ENCODE results near the gene MBOAT7. TPM values are rescaled to one million over a fixed set of nuclear protein-coding genes. Genes with fewer than 3 reads are reported as not detected.

The MBOAT7 gene
- total RNA-seq, 1 experiment from 2014 or later: 109 TPM

DNA sequence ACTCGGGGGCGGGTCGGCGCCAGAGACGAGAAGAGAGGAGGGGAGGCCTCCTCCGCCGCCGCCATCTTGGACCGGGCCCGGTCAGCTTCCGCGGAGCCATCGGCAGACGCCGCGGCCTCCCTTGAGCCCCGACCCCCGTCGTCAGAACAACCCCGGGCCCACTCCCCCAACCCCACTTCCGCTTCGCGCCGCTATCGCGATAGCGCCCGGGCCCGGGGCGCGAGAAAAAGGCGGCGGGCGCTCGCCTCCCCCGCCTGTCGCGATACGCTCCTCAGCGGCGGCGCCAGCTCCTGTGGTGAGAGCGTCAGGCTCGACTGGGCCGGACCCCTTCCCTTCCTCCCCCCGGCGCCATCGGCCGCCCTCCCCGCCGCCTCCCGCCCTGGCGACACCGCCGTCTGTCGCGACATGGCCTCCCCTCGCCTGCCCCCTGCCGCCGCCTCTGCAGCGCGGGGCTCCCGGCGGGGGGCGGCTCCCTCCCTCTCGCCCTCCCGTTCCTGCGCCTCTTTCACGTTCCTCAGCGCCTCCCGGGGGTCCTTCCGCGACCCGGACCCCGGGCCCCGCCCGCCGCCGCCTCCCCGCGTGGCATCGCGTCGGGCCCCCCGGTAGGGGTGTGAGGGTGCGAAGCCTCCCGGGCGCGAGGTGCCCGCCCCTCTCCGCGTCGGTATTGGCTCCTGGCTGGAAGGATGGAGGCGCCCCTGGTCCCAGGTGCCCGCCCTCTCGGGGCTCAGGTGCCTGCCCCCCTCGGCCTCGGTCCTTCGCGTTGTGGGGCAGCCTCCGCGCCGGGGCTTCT, 51.5 kb downstream of the MBOAT7 start, which contains the start of gene CNOT3:
CNOT3 (plus strand) TSS at position 64 of the 790 bp plus-strand sequence. CDS start 5,217 bp downstream, outside the sequence.
- H3K36me3 Mint-ChIP-seq: peaks cover 11% of the 10 kb centered on the region
- no peak for DNase-seq (ENCODE audit: low spot score)
- CTCF ChIA-PET: interaction anchor here (1.0 to 2.7 kb wide), 20 partner anchors 14 to 617 kb away, joined by 3 to 19 read pairs (median 6); partner anchors contain the start of genes MBOAT7, MYADM, PRPF31 and TFPT

DNA sequence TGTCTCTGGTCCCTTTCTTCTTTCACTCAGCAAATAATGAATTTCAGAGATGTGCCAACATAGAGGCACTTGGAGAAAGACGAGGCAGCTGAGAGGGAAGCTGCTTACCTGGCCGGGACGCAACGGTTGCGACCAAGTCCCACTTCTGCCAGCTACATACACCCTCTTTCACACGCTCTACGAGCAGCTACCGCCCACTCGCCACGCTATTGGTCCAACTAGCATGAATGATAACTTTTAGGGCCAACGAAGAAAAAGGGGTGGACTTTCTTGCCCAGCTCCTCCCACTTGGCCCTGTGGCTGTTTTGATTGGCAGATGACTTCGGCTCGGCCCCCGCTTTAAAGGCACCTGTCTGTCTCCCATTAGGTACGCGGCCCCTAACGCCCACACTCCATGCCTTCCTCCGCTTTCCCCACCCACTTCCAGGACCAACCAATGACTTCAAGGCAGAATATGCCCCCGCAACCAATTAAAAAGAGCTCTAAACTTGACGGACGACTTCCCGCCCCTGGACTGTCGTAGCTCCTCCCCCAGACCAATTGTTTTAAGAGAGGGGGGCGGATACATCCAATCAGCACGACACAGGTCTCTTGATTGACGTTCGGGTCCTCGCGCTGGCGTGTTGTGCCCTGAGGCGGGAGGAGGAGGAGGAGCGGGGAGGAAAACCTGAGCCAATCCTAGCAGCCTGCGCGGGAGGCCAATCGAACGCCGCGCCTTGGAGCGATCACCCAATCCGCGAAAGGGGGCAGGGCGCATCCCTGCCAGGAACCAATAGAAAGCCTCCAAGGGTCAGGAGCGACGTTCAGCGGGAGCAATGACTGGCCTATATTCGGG, 52.3 kb downstream of the MBOAT7 start:
- ChIA-PET POLR2A (interaction anchor here (0.6 to 2.8 kb wide), 13 partner anchors 13 to 270 kb away, joined by 3 to 23 read pairs (median 3); partner anchors contain the start of genes LENG1, MBOAT7, MYADM and PRPF31), CTCF (interaction anchor here (0.8 to 2.7 kb wide), 25 partner anchors 13 to 616 kb away, joined by 3 to 19 read pairs (median 5); partner anchors contain the start of genes LENG1, MBOAT7, MYADM and PRKCG)
- H3K27me3 Mint-ChIP-seq (ENCODE audit: low read depth): no peaks in the 10 kb centered on the region
- H3K4me3 Mint-ChIP-seq: peak overlapping the region; percentile 92
- peak overlapping the region; percentile 98 for H3K27ac Mint-ChIP-seq
- H3K4me1 Mint-ChIP-seq: peaks cover 35% of the 10 kb centered on the region
- peak; percentile 89 for ATAC-seq
- H3K36me3 Mint-ChIP-seq: peaks cover 6% of the 10 kb centered on the region; the same call in 1 of the 2 replicates
- no peaks in the 10 kb centered on the region for H3K9me3 Mint-ChIP-seq
- peak; percentile 100 for DNase-seq (ENCODE audit: low spot score)
- TF ChIP-seq HMGA2 (CRISPR knock-in tag; IDR thresholded peaks at IDR 0.05) (no peak), FOXK1 (CRISPR knock-in tag; IDR thresholded peaks at IDR 0.05) (peak; percentile 60; the same call in 1 of the 2 replicates), NFYB (CRISPR knock-in tag; conservative IDR thresholded peaks at IDR 0.05; ENCODE audit: low read depth) (peak; percentile 97), IRF2 (CRISPR knock-in tag; IDR thresholded peaks at IDR 0.05; ENCODE audit: borderline replicate concordance, low read depth) (no peak)
- TF ChIP-seq, protein P1, sequence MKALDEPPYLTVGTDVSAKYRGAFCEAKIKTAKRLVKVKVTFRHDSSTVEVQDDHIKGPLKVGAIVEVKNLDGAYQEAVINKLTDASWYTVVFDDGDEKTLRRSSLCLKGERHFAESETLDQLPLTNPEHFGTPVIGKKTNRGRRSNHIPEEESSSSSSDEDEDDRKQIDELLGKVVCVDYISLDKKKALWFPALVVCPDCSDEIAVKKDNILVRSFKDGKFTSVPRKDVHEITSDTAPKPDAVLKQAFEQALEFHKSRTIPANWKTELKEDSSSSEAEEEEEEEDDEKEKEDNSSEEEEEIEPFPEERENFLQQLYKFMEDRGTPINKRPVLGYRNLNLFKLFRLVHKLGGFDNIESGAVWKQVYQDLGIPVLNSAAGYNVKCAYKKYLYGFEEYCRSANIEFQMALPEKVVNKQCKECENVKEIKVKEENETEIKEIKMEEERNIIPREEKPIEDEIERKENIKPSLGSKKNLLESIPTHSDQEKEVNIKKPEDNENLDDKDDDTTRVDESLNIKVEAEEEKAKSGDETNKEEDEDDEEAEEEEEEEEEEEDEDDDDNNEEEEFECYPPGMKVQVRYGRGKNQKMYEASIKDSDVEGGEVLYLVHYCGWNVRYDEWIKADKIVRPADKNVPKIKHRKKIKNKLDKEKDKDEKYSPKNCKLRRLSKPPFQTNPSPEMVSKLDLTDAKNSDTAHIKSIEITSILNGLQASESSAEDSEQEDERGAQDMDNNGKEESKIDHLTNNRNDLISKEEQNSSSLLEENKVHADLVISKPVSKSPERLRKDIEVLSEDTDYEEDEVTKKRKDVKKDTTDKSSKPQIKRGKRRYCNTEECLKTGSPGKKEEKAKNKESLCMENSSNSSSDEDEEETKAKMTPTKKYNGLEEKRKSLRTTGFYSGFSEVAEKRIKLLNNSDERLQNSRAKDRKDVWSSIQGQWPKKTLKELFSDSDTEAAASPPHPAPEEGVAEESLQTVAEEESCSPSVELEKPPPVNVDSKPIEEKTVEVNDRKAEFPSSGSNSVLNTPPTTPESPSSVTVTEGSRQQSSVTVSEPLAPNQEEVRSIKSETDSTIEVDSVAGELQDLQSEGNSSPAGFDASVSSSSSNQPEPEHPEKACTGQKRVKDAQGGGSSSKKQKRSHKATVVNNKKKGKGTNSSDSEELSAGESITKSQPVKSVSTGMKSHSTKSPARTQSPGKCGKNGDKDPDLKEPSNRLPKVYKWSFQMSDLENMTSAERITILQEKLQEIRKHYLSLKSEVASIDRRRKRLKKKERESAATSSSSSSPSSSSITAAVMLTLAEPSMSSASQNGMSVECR (CRISPR knock-in tag; IDR thresholded peaks at IDR 0.05; ENCODE audit: borderline replicate concordance): no peak; the same call in 1 of the 2 replicates

More for the DNA sequence above, 51.5 kb downstream of the MBOAT7 start, which contains the start of gene CNOT3:
- TF ChIP-seq, protein P2, sequence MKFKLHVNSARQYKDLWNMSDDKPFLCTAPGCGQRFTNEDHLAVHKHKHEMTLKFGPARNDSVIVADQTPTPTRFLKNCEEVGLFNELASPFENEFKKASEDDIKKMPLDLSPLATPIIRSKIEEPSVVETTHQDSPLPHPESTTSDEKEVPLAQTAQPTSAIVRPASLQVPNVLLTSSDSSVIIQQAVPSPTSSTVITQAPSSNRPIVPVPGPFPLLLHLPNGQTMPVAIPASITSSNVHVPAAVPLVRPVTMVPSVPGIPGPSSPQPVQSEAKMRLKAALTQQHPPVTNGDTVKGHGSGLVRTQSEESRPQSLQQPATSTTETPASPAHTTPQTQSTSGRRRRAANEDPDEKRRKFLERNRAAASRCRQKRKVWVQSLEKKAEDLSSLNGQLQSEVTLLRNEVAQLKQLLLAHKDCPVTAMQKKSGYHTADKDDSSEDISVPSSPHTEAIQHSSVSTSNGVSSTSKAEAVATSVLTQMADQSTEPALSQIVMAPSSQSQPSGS (CRISPR knock-in tag; IDR thresholded peaks at IDR 0.05; ENCODE audit: borderline replicate concordance, low read depth): no peak
- TF ChIP-seq, protein P3, sequence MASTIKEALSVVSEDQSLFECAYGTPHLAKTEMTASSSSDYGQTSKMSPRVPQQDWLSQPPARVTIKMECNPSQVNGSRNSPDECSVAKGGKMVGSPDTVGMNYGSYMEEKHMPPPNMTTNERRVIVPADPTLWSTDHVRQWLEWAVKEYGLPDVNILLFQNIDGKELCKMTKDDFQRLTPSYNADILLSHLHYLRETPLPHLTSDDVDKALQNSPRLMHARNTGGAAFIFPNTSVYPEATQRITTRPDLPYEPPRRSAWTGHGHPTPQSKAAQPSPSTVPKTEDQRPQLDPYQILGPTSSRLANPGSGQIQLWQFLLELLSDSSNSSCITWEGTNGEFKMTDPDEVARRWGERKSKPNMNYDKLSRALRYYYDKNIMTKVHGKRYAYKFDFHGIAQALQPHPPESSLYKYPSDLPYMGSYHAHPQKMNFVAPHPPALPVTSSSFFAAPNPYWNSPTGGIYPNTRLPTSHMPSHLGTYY (CRISPR knock-in tag; IDR thresholded peaks at IDR 0.05): no peak
- TF ChIP-seq, protein P4, sequence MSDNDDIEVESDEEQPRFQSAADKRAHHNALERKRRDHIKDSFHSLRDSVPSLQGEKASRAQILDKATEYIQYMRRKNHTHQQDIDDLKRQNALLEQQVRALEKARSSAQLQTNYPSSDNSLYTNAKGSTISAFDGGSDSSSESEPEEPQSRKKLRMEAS (CRISPR knock-in tag; IDR thresholded peaks at IDR 0.05): 0 out of 2 replicates have a peak, but pooled peaks have one; percentile 30
- TF ChIP-seq, protein P5, sequence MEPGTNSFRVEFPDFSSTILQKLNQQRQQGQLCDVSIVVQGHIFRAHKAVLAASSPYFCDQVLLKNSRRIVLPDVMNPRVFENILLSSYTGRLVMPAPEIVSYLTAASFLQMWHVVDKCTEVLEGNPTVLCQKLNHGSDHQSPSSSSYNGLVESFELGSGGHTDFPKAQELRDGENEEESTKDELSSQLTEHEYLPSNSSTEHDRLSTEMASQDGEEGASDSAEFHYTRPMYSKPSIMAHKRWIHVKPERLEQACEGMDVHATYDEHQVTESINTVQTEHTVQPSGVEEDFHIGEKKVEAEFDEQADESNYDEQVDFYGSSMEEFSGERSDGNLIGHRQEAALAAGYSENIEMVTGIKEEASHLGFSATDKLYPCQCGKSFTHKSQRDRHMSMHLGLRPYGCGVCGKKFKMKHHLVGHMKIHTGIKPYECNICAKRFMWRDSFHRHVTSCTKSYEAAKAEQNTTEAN (CRISPR knock-in tag; IDR thresholded peaks at IDR 0.05): 0 out of 2 replicates have a peak, but pooled peaks have one; percentile 7
- TF ChIP-seq ZNF423 (CRISPR knock-in tag; IDR thresholded peaks at IDR 0.05) (peak; percentile 55; the same call in 1 of the 2 replicates), GRHL2 (CRISPR knock-in tag; IDR thresholded peaks at IDR 0.05; ENCODE audit: insufficient replicate concordance, severe bottlenecking) (no peak), KAT7 (CRISPR knock-in tag; IDR thresholded peaks at IDR 0.05; ENCODE audit: borderline replicate concordance) (0 out of 2 replicates have a peak, but pooled peaks have one; percentile 52), ZNF263 (CRISPR knock-in tag; IDR thresholded peaks at IDR 0.05; ENCODE audit: low read depth) (no peak), CREM (CRISPR knock-in tag; IDR thresholded peaks at IDR 0.05) (0 out of 2 replicates have a peak, but pooled peaks have one; percentile 29), RELA (CRISPR knock-in tag; IDR thresholded peaks at IDR 0.05; ENCODE audit: borderline replicate concordance) (peak; percentile 55; the same call in 1 of the 2 replicates), TP53 (CRISPR knock-in tag; IDR thresholded peaks at IDR 0.05) (peak; percentile 53; the same call in 1 of the 2 replicates), HMGA2 (CRISPR knock-in tag; IDR thresholded peaks at IDR 0.05) (no peak), ZBTB21 (CRISPR knock-in tag; IDR thresholded peaks at IDR 0.05; ENCODE audit: borderline replicate concordance) (no peak)
- TF ChIP-seq, protein P6, sequence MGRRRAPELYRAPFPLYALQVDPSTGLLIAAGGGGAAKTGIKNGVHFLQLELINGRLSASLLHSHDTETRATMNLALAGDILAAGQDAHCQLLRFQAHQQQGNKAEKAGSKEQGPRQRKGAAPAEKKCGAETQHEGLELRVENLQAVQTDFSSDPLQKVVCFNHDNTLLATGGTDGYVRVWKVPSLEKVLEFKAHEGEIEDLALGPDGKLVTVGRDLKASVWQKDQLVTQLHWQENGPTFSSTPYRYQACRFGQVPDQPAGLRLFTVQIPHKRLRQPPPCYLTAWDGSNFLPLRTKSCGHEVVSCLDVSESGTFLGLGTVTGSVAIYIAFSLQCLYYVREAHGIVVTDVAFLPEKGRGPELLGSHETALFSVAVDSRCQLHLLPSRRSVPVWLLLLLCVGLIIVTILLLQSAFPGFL (CRISPR knock-in tag; IDR thresholded peaks at IDR 0.05; ENCODE audit: borderline replicate concordance): 0 out of 2 replicates have a peak, but pooled peaks have one; percentile 16
- TF ChIP-seq, protein P7, sequence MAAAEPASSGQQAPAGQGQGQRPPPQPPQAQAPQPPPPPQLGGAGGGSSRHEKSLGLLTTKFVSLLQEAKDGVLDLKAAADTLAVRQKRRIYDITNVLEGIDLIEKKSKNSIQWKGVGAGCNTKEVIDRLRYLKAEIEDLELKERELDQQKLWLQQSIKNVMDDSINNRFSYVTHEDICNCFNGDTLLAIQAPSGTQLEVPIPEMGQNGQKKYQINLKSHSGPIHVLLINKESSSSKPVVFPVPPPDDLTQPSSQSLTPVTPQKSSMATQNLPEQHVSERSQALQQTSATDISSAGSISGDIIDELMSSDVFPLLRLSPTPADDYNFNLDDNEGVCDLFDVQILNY (CRISPR knock-in tag; IDR thresholded peaks at IDR 0.05): 0 out of 2 replicates have a peak, but pooled peaks have one; percentile 5
- Mint-ChIP-seq H3K4me3 (peak within 1 kb of the TSS; percentile 92), H3K27ac (peak within 1 kb of the TSS; percentile 98), H3K4me1 (peaks cover 35% of the 10 kb centered on the region), H3K9me3 (no peaks in the 10 kb centered on the region), H3K27me3 (ENCODE audit: low read depth) (no peaks in the 10 kb centered on the region)
- POLR2A ChIA-PET: interaction anchor here (0.8 to 2.8 kb wide), 7 partner anchors 12 to 270 kb away, joined by 3 to 23 read pairs (median 6); partner anchors contain the start of genes LENG1, MYADM, PRPF31 and TFPT
- ATAC-seq: no peak

Measured in WTC11 (cell line).